NCI-H2081 treated with DMSO at 0.1 percent for 48 hours (cell line): ENCODE results near the gene VDAC1.

Experiments
- DNase-seq: peaks from one replicate; lab custom pipeline; 2025; lab: John Stamatoyannopoulos, UW

Gene VDAC1

DNA sequence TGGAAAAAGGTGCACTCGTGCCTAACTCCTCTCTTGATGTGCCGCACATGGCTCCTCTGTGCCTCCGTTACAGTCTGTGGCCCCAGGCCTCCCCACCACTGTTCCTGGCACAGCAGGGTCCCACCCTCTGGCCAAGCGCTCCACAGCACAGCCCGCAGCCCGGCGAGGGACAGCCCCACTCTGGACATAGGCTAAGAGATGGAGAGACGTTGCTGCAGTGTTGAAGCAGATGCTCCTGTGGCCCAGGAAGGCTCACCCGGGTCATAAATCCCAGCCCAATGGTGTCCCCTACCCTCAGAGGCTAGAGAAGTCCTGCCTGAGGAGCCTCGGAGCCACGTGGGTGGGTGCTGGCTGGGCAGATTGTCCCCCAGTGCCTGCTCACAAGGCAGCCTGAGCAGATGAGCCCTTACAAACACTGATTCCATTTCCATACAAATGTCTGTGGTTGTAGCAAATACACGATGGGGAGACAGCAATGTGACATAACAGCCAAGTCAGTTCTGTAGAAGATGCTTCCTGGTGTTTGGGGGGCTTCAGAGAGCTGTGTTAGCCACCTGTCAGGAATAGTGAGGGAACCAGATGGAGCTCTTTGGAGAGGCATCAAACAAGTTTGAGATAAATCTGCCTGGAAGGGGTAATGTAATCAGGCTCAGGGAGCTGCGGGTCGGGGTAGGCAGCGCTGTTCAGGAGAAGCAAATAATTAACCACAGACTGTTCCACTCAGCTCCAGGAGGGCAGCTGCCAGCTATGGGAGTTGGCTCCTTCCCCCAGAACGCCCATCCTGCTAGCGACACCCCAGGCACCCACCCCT, 78.1 kb downstream of the VDAC1 start:
- no peak for DNase-seq

DNA sequence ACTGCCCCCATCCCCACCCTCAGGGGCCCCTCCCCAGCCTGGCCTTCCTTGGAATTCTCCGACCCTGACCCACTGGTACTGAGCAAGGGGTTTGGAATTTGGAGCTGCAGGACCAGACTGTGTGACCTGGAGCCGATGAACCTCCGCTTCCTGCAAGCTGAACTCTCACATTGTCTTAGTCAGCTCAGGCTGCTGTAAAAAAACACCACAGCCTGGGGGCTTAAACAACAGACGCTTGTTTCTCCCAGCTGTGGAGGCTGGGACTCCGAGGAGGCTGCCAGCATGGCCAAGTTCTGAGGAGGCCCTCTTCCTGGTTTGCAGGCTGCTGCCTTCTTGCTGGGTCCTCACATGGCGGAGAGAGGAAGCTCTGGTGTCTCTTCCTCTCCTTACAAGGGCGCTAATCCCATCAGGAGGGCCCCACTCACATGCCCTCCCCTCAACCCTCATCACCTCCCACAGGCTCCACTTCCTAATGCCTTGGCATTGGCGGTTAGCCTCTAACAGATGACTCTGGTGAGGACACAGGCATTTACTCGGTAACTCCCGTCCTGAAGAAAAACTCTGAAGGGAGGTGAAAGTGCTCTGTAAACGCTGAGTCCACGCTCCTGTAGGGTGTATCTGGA, 78.8 kb downstream of the VDAC1 start:
- no peak for DNase-seq

DNA sequence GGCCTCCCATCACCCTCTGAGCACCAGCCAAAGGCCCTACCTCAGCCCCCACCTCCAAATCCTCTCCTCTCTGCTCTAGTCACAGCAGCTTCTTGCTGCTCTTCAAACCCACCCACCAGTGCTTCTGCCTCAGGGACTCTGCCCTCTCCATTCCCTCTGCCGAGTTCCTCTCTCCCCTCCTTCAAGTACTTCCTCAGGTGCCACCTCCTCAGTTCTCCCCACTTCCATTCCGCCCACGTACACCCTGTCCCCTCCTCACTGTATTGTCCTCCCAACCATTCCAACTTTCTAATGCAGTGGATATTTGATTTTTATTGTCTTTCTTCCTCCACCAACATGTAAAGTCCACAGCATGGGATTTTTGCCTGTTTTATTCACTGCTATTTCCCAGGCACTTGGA, 79.5 kb downstream of the VDAC1 start:
- no peak for DNase-seq

DNA sequence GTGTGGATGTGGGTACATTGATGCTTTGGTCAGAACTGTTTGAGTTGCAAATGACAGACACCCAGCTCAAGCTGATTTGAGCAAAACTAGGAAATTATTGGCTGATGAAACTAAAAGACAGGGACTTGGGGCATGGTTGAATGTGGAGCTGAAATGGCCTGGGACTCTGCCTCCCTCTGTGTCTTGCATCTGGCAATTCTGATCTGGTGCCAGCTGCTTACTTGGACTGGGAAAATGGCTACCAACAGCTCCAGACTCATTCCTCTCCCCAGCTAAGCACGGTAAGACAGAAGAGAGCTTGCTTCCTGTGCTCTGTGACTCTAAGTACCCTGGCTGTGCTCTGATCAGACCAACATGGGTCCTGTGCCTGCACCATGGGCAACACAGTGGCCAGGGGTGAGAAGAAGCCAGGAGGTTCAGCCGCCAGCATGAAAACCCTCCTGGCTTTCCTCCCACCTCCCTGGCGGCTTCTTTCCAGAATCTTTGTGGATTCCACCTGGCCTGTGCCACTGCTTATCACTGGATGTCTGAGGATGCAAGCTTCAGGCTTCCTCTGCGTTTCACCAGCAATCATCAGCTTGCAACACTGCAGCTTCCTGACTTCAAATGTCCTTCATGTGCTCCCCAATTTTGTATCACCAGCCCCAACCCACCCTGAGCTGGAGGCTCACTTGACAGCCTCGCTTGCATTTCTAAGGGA, 80.4 kb downstream of the VDAC1 start:
- DNase-seq = no peak

DNA sequence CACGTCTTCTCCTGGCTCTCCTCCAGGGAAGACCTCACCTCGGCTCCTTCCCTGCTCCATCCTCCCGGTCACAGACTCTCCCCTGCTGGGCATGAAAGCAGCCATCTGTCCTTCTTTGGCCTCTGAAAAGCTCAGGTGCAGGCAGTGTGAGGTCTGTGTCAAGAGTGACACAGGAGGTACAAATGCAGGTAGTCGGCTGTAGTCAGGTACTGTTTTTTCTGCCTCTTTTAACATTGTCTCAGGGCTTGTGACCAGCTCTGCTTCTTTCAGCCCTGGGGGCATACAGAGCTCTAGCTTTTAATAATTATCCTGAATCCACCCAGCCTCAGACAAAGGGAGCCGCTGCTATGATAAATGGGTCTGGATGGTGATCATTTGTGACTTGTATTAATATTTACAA, 82.8 kb downstream of the VDAC1 start:
- DNase-seq = no peak
